ENCODE measurements around the gene NOL6. TPM values are rescaled to one million over a fixed set of nuclear protein-coding genes. Genes with fewer than 3 reads are reported as not detected.

The NOL6 gene
- total RNA-seq, 6 experiments from 2014 or later, result 12.3 to 26.1 (median 15.4) TPM

- TF ChIP-seq POLR2A (IDR thresholded peaks at IDR 0.05) (no peak), CTCF (IDR thresholded peaks at IDR 0.05) (no peak)
- Histone ChIP-seq H3K4me1 (peaks cover 0 to 22% (median 8%) of the 10 kb centered on the region in 4 donors), H3K36me3 (peaks cover 0 to 28% (median 6%) of the 10 kb centered on the region in 4 donors), H3K27ac (no peak overlapping the region), H3K27me3 (no peaks in the 10 kb centered on the region), H3K4me3 (no peak overlapping the region), H3K9me3 (no peaks in the 10 kb centered on the region)
- intact Hi-C loops (cut with DNase I), result no loop called here
- WGBS (ENCODE audit: insufficient coverage, low coverage, low lambda C conversion rate, missing lambda C conversion rate), result 95% methylated on average over 7 of the region's 7 CpGs
- no peak for DNase-seq
- no peak for ATAC-seq
Measured at GRCh38 chr9:33440204-33440603, 33.5 kb downstream of the NOL6 start.

- Histone ChIP-seq H3K9me3 (no peaks in the 10 kb centered on the region), H3K36me3 (peaks cover 0 to 24% (median 6%) of the 10 kb centered on the region in 4 donors), H3K27me3 (no peaks in the 10 kb centered on the region), H3K4me1 (peaks cover 0 to 17% (median 7%) of the 10 kb centered on the region in 4 donors), H3K4me3 (no peak overlapping the region), H3K27ac (no peak overlapping the region)
- intact Hi-C loops (cut with DNase I), result no loop called here
- 53% methylated on average over 5 of the region's 6 CpGs for WGBS (ENCODE audit: insufficient coverage, low coverage, low lambda C conversion rate, missing lambda C conversion rate)
- ATAC-seq (peak in 1 of 4 donors; percentile 8), DNase-seq (no peak)
- TF ChIP-seq CTCF (IDR thresholded peaks at IDR 0.05) (no peak), POLR2A (IDR thresholded peaks at IDR 0.05) (no peak)
Measured at GRCh38 chr9:33439731-33440130, 34.0 kb downstream of the NOL6 start.

GRCh38 chr9:33438926-33439680 lies 34.6 kb downstream of the NOL6 start:
- intact Hi-C loops (cut with DNase I), result no loop called here
- WGBS (ENCODE audit: insufficient coverage, low coverage, low lambda C conversion rate, missing lambda C conversion rate), result 27% methylated on average over 2 of the region's 7 CpGs
- ATAC-seq, result peak; percentile 22 to 58 (median 26)
- Histone ChIP-seq H3K9me3 (no peaks in the 10 kb centered on the region), H3K4me1 (peaks cover 0 to 11% (median 3%) of the 10 kb centered on the region in 4 donors), H3K4me3 (no peak overlapping the region), H3K27me3 (no peaks in the 10 kb centered on the region), H3K27ac (no peak overlapping the region), H3K36me3 (peaks cover 0 to 23% (median 6%) of the 10 kb centered on the region in 4 donors)
- DNase-seq, result no peak
- TF ChIP-seq POLR2A (IDR thresholded peaks at IDR 0.05), result no peak
- TF ChIP-seq CTCF (IDR thresholded peaks at IDR 0.05), result no peak

GRCh38 chr9:33437898-33438297 lies 35.8 kb downstream of the NOL6 start:
- 50% methylated on average over 1 of the region's 1 CpG for WGBS (ENCODE audit: insufficient coverage, low coverage, low lambda C conversion rate, missing lambda C conversion rate)
- TF ChIP-seq CTCF (IDR thresholded peaks at IDR 0.05), result no peak
- TF ChIP-seq POLR2A (IDR thresholded peaks at IDR 0.05), result no peak
- Histone ChIP-seq H3K4me1 (no peaks in the 10 kb centered on the region), H3K9me3 (no peaks in the 10 kb centered on the region), H3K27ac (no peak overlapping the region), H3K27me3 (no peaks in the 10 kb centered on the region), H3K4me3 (no peak overlapping the region), H3K36me3 (peaks cover 0 to 13% (median 6%) of the 10 kb centered on the region in 4 donors)
- intact Hi-C loops (cut with DNase I), result no loop called here
- DNase-seq, result no peak
- ATAC-seq, result no peak
